ENCODE measurements around the gene UCHL5. TPM values are rescaled to one million over a fixed set of nuclear protein-coding genes. Genes with fewer than 3 reads are reported as not detected.

Gene UCHL5
- total and polyA plus RNA-seq, 2 of the 13 experiments (the other 11 are each of a cell fraction or from before 2014, with no cell fraction given): 18.2 to 44.1 TPM

- TF ChIP-seq ZNF772 (CRISPR knock-in tag; IDR thresholded peaks at IDR 0.05): 0 out of 2 replicates have a peak, but pooled peaks have one; percentile 65
- peak; percentile 94 for TF ChIP-seq CREB1 (IDR thresholded peaks at IDR 0.05)
- peak; percentile 95 for TF ChIP-seq CREB1 (CRISPR knock-in tag; IDR thresholded peaks at IDR 0.05)
- peak; percentile 77; the same call in 1 of the 2 replicates for TF ChIP-seq SIN3B (IDR thresholded peaks at IDR 0.05; ENCODE audit: low read length)
- no peak for TF ChIP-seq ZNF83 (CRISPR knock-in tag; IDR thresholded peaks at IDR 0.05; ENCODE audit: borderline replicate concordance)
- TF ChIP-seq IRF9 (CRISPR knock-in tag; IDR thresholded peaks at IDR 0.05; ENCODE audit: borderline replicate concordance): no peak
- TF ChIP-seq PCBP2 (optimal IDR thresholded peaks at IDR 0.05; ENCODE audit: low read depth, low read length, poor library complexity, severe bottlenecking): no peak
- peak; percentile 43; the same call in 1 of the 2 replicates for TF ChIP-seq ZNF629 (CRISPR knock-in tag; conservative IDR thresholded peaks at IDR 0.05)
- no peak for TF ChIP-seq HINFP (CRISPR knock-in tag; IDR thresholded peaks at IDR 0.05; ENCODE audit: low read depth)
- TF ChIP-seq SMC3 (IDR thresholded peaks at IDR 0.05; ENCODE audit: low read length): no peak; the same call in 1 of the 2 replicates
- peak; percentile 58; the same call in 1 of the 2 replicates for TF ChIP-seq ZNF562 (CRISPR knock-in tag; IDR thresholded peaks at IDR 0.05; ENCODE audit: borderline replicate concordance)
- TF ChIP-seq ZNF740 (CRISPR knock-in tag; IDR thresholded peaks at IDR 0.05): peak; percentile 43; the same call in 1 of the 2 replicates
- TF ChIP-seq ZNF501 (CRISPR knock-in tag; IDR thresholded peaks at IDR 0.05): peak; percentile 93
- TF ChIP-seq BCL6 (CRISPR knock-in tag; IDR thresholded peaks at IDR 0.05): peak; percentile 78
- TF ChIP-seq ZNF724P (CRISPR knock-in tag; IDR thresholded peaks at IDR 0.05; ENCODE audit: borderline replicate concordance): peak; percentile 93; the same call in 1 of the 2 replicates
- peak; percentile 91 for TF ChIP-seq ZBTB42 (CRISPR knock-in tag; IDR thresholded peaks at IDR 0.05)
- no peak for TF ChIP-seq SMYD3 (CRISPR knock-in tag; IDR thresholded peaks at IDR 0.05)
- peak; percentile 77 for TF ChIP-seq ZNF317 (CRISPR knock-in tag; IDR thresholded peaks at IDR 0.05)
- no peak for TF ChIP-seq ZNF576 (CRISPR knock-in tag; IDR thresholded peaks at IDR 0.05)
- peak; percentile 72; the same call in 1 of the 2 replicates for TF ChIP-seq MLX (CRISPR knock-in tag; IDR thresholded peaks at IDR 0.05)
- peak; percentile 61; the same call in 1 of the 2 replicates for TF ChIP-seq FOXJ3 (CRISPR knock-in tag; IDR thresholded peaks at IDR 0.05; ENCODE audit: borderline replicate concordance)
- no peak for TF ChIP-seq ZNF678 (CRISPR knock-in tag; IDR thresholded peaks at IDR 0.05)
- TF ChIP-seq ZMYM2 (CRISPR knock-in tag; IDR thresholded peaks at IDR 0.05): peak; percentile 67; the same call in 1 of the 2 replicates
- peak; percentile 99 for TF ChIP-seq YEATS2 (CRISPR knock-in tag; IDR thresholded peaks at IDR 0.05; ENCODE audit: borderline replicate concordance)
- peak; percentile 57; the same call in 1 of the 2 replicates for TF ChIP-seq ZNF776 (CRISPR knock-in tag; IDR thresholded peaks at IDR 0.05)
- no peak; the same call in 1 of the 2 replicates for TF ChIP-seq HNRNPL (IDR thresholded peaks at IDR 0.05; ENCODE audit: low read depth, low read length)
- peak; percentile 96 for TF ChIP-seq GATAD1 (CRISPR knock-in tag; IDR thresholded peaks at IDR 0.05)
- TF ChIP-seq ZBTB1 (CRISPR knock-in tag; IDR thresholded peaks at IDR 0.05; ENCODE audit: borderline replicate concordance): no peak
Observed at GRCh38 chr1:193059282-193060114, at the start of gene UCHL5, which contains the start of gene RO60 (continued).

Measured in HepG2 (cell line).